Kidney epithelial cell (primary cell): ENCODE data around the gene CPSF7. TPM values are rescaled to one million over a fixed set of nuclear protein-coding genes. Genes with fewer than 3 reads are reported as not detected.

Experiments
- DNase-seq: peaks from one replicate; pipeline ENCODE4 v3.0.0-alpha.2; 2010; ENCODE audit warnings: low read depth
- H3K27me3 ChIP-seq: 2 replicates; pipeline ENCODE4 v1.6.0; 2011; ENCODE audit warnings: low read length; ENCODE audit not compliant: control insufficient read depth, insufficient read depth
- H3K36me3 ChIP-seq: 2 replicates; pipeline ENCODE4 v1.5.1; 2011; ENCODE audit warnings: low read length; ENCODE audit not compliant: control insufficient read depth, insufficient read depth
- H3K4me3 ChIP-seq: 2 replicates; pipeline ENCODE4 v1.5.1; 2011; ENCODE audit warnings: low read depth, mild to moderate bottlenecking, control low read depth, low read length
- CTCF ChIP-seq: IDR thresholded peaks from 2 replicates; pipeline ENCODE4 v1.5.1; 2011; ENCODE audit warnings: mild to moderate bottlenecking, moderate library complexity, low read length, control low read depth, inconsistent platforms; ENCODE audit not compliant: insufficient read depth, poor library complexity, severe bottlenecking
- total RNA-seq: library from RNA; depleted of rRNA; stranded (reverse); fragments of >200 nt; gene quantifications from 2 replicates; pipeline ENCODE4 v1.2.3, GENCODE V29; 2015

The CPSF7 gene
- total RNA-seq = 47.5 and 53.9 TPM in 2 replicates

GRCh38 chr11:61429691-61430582 is at the start of gene CPSF7, which contains the start of gene SDHAF2:
CPSF7 (minus strand) TSS chr11:61429975; CDS start chr11:61429235, 740 bp downstream.
SDHAF2 (plus strand) TSS chr11:61430124; CDS start chr11:61430147, 23 bp downstream.
- DNase-seq = peak; percentile 74
- TF ChIP-seq CTCF = no peak
- peak within 1 kb of the TSS; percentile 69 for H3K4me3 ChIP-seq
- no peaks in the 10 kb centered on the region for H3K27me3 ChIP-seq
- no peaks in the 10 kb centered on the region for H3K36me3 ChIP-seq

GRCh38 chr11:61477727-61478148 is 48.0 kb upstream of the CPSF7 start:
- H3K27me3 ChIP-seq = peaks cover 43% of the 10 kb centered on the region
- TF ChIP-seq CTCF = peak; percentile 88
- DNase-seq = no peak
- no peaks in the 10 kb centered on the region for H3K36me3 ChIP-seq
- H3K4me3 ChIP-seq = no peak overlapping the region

GRCh38 chr11:61477126-61477525 is 47.4 kb upstream of the CPSF7 start:
- peaks cover 37% of the 10 kb centered on the region for H3K27me3 ChIP-seq
- TF ChIP-seq CTCF = no peak
- H3K36me3 ChIP-seq = no peaks in the 10 kb centered on the region
- no peak overlapping the region for H3K4me3 ChIP-seq
- no peak for DNase-seq

- H3K4me3 ChIP-seq = no peak overlapping the region
- no peak for TF ChIP-seq CTCF
- no peak for DNase-seq
- peaks cover 30% of the 10 kb centered on the region for H3K27me3 ChIP-seq
- H3K36me3 ChIP-seq = no peaks in the 10 kb centered on the region
Measured at GRCh38 chr11:61476371-61476770, 46.6 kb upstream of the CPSF7 start.

GRCh38 chr11:61475433-61475832 is 45.7 kb upstream of the CPSF7 start:
- TF ChIP-seq CTCF = no peak
- Histone ChIP-seq H3K36me3 (no peaks in the 10 kb centered on the region), H3K4me3 (no peak overlapping the region), H3K27me3 (peaks cover 21% of the 10 kb centered on the region)
- no peak for DNase-seq
